IMR-90 (cell line): ENCODE data around the gene EBI3. TPM values are rescaled to one million over a fixed set of nuclear protein-coding genes. Genes with fewer than 3 reads are reported as not detected.

ENCODE experiments used
- ATAC-seq: fragments of 200-7000 bp; cut with Tn5 transposase; 2 replicates; pipeline ENCODE4 v1.9.1; 2020; ENCODE audit warnings: low read depth, mild to moderate bottlenecking, moderate library complexity
- BruUV-seq: library from RNA; stranded (reverse); fragments of 400-500 nt; replicated peaks from 2 replicates; lab custom pipeline; 2021; lab: Mats Ljungman, UMichigan
- CTCF ChIA-PET: fragments of 300-600 bp; formaldehyde crosslinking; extraction: SDS; loops from one replicate; lab custom pipeline; 2021; ENCODE audit warnings: antibody characterized with exemption; lab: Yijun Ruan, JAX
- POLR2A ChIA-PET: fragments of 300-600 bp; sonication (Branson Sonifier 250); formaldehyde crosslinking; loops from one replicate; lab custom pipeline; 2022; ENCODE audit warnings: antibody characterized with exemption; ENCODE audit not compliant: unreplicated experiment; lab: Charles Lee
- DNase-seq: peaks from one replicate; pipeline ENCODE4 v3.0.0; 2013
- H2AFZ ChIP-seq: replicated peaks from 2 replicates; pipeline ENCODE3; 2013; ENCODE audit warnings: low read length, mild to moderate bottlenecking; ENCODE audit not compliant: poor library complexity
- H2AK5ac ChIP-seq: 2 replicates; pipeline ENCODE4 v1.6.1; 2013; ENCODE audit warnings: low read depth, low read length, inconsistent platforms
- H2AK9ac ChIP-seq: replicated peaks from 2 replicates; pipeline ENCODE3; 2013; ENCODE audit warnings: mild to moderate bottlenecking, low read depth, low read length, moderate library complexity; ENCODE audit not compliant: poor library complexity
- H2BK120ac ChIP-seq: 2 replicates; pipeline ENCODE4 v1.6.1; 2013; ENCODE audit warnings: low read depth, low read length, inconsistent platforms
- H2BK15ac ChIP-seq: 3 replicates; pipeline ENCODE4 v1.6.1; 2013; ENCODE audit warnings: low read depth, low read length, inconsistent platforms
- H2BK20ac ChIP-seq: 2 replicates; pipeline ENCODE4 v1.6.1; 2013; ENCODE audit warnings: low read depth, mild to moderate bottlenecking, inconsistent platforms, low read length, moderate library complexity
- H2BK5ac ChIP-seq: 2 replicates; pipeline ENCODE4 v1.6.1; 2013; ENCODE audit warnings: mild to moderate bottlenecking, low read depth, low read length, inconsistent platforms; ENCODE audit not compliant: poor library complexity, severe bottlenecking
- H3K14ac ChIP-seq: replicated peaks from 2 replicates; pipeline ENCODE4 v1.6.1; 2013; ENCODE audit warnings: low read depth, low read length, inconsistent platforms
- H3K18ac ChIP-seq: 2 replicates; pipeline ENCODE4 v1.6.1; 2013; ENCODE audit warnings: low read depth, low read length, control low read depth
- H3K23ac ChIP-seq: 2 replicates; pipeline ENCODE4 v1.6.1; 2013; ENCODE audit warnings: low read depth, low read length, inconsistent platforms
- H3K27ac ChIP-seq: 2 replicates; pipeline ENCODE4 v1.5.1; 2013; ENCODE audit warnings: mild to moderate bottlenecking, control low read depth, low read length; ENCODE audit not compliant: insufficient read depth
- H3K27me3 ChIP-seq: 2 replicates; pipeline ENCODE4 v1.6.1; 2013; ENCODE audit warnings: low read length; ENCODE audit not compliant: control insufficient read depth, insufficient read depth
- H3K36me3 ChIP-seq: 2 replicates; pipeline ENCODE4 v1.6.1; 2013; ENCODE audit warnings: low read length, mixed read lengths; ENCODE audit not compliant: control insufficient read depth, insufficient read depth
- H3K4ac ChIP-seq: 2 replicates; pipeline ENCODE4 v1.6.1; 2013; ENCODE audit warnings: low read depth, low read length, inconsistent platforms
- H3K4me1 ChIP-seq: 2 replicates; pipeline ENCODE4 v1.6.1; 2013; ENCODE audit warnings: low read length, mixed read lengths; ENCODE audit not compliant: control insufficient read depth, insufficient read depth
- H3K4me2 ChIP-seq: 2 replicates; pipeline ENCODE4 v1.6.1; 2013; ENCODE audit warnings: low read depth, mild to moderate bottlenecking, control low read depth, low read length, moderate library complexity
- H3K4me3 ChIP-seq: 2 replicates; pipeline ENCODE4 v1.5.1; 2013; ENCODE audit warnings: low read depth, mild to moderate bottlenecking, control low read depth, low read length, moderate library complexity; ENCODE audit not compliant: insufficient read depth
- H3K56ac ChIP-seq: 2 replicates; pipeline ENCODE4 v1.6.1; 2013; ENCODE audit warnings: low read length, inconsistent platforms; ENCODE audit not compliant: insufficient read depth; ENCODE audit errors: extremely low read depth
- H3K79me1 ChIP-seq, 2 experiments: 2 replicates each; pipeline ENCODE4 v1.6.1; 2013; ENCODE audit warnings: low read length in 2 of 2, inconsistent platforms in 1 of 2, low read depth in 1 of 2
- H3K9ac ChIP-seq: 2 replicates; pipeline ENCODE4 v1.6.1; 2013; ENCODE audit warnings: low read depth, low read length, control low read depth
- H3K9me1 ChIP-seq: 2 replicates; pipeline ENCODE4 v1.6.1; 2013; ENCODE audit warnings: low read length, inconsistent platforms; ENCODE audit not compliant: insufficient read depth
- H3K9me3 ChIP-seq: 2 replicates; pipeline ENCODE4 v1.6.1; 2013; ENCODE audit warnings: low read length; ENCODE audit not compliant: control insufficient read depth, insufficient read depth
- H4K20me1 ChIP-seq: 2 replicates; pipeline ENCODE4 v1.6.1; 2013; ENCODE audit warnings: low read length, inconsistent platforms; ENCODE audit not compliant: insufficient read depth
- H4K5ac ChIP-seq: 2 replicates; pipeline ENCODE4 v1.6.1; 2013; ENCODE audit warnings: mild to moderate bottlenecking, low read depth, low read length, control low read depth
- H4K8ac ChIP-seq, 2 experiments: 2 replicates each; pipeline ENCODE4 v1.6.1; 2013; ENCODE audit warnings: low read depth in 2 of 2, low read length in 2 of 2, control low read depth in 1 of 2, inconsistent platforms in 1 of 2
- H4K91ac ChIP-seq: 2 replicates; pipeline ENCODE4 v1.6.1; 2013; ENCODE audit warnings: low read depth, low read length, inconsistent platforms; ENCODE audit not compliant: insufficient read depth
- BHLHE40 ChIP-seq: fragments of 150-350 bp; IDR thresholded peaks from 2 replicates; pipeline ENCODE4 v1.6.1; 2016; ENCODE audit warnings: mild to moderate bottlenecking, low read depth, low read length
- CHD1 ChIP-seq: IDR thresholded peaks from 2 replicates; pipeline ENCODE4 v1.6.1; 2012; ENCODE audit warnings: low read depth, low read length, improper control_type of control experiment
- ELK1 ChIP-seq: fragments of 150-350 bp; IDR thresholded peaks from 2 replicates; pipeline ENCODE4 v1.6.1; 2016; ENCODE audit warnings: low read depth, mild to moderate bottlenecking, low read length, moderate library complexity, borderline replicate concordance
- FOS ChIP-seq: fragments of 150-350 bp; IDR thresholded peaks from 2 replicates; pipeline ENCODE4 v1.6.1; 2016; ENCODE audit warnings: low read depth, low read length
- MAFK ChIP-seq: IDR thresholded peaks from 2 replicates; pipeline ENCODE4 v1.6.1; 2012; ENCODE audit warnings: low read depth, low read length, improper control_type of control experiment
- MAZ ChIP-seq: IDR thresholded peaks from 2 replicates; pipeline ENCODE4 v1.6.1; 2012; ENCODE audit warnings: low read depth, mild to moderate bottlenecking, low read length, improper control_type of control experiment, moderate library complexity, borderline replicate concordance
- MXI1 ChIP-seq: IDR thresholded peaks from 2 replicates; pipeline ENCODE4 v1.6.1; 2012; ENCODE audit warnings: low read depth, mild to moderate bottlenecking, low read length, moderate library complexity, borderline replicate concordance
- NFE2L2 ChIP-seq: fragments of 150-350 bp; IDR thresholded peaks from 2 replicates; pipeline ENCODE4 v1.6.1; 2016; ENCODE audit warnings: low read depth, mild to moderate bottlenecking, low read length
- POLR2A ChIP-seq: IDR thresholded peaks from 2 replicates; pipeline ENCODE4 v1.6.1; 2012; ENCODE audit warnings: mild to moderate bottlenecking, low read depth, low read length
- RAD21 ChIP-seq: IDR thresholded peaks from 2 replicates; pipeline ENCODE4 v1.6.1; 2012; ENCODE audit warnings: low read length, improper control_type of control experiment
- RCOR1 ChIP-seq: IDR thresholded peaks from 2 replicates; pipeline ENCODE4 v1.6.1; 2012; ENCODE audit warnings: mild to moderate bottlenecking, low read length, improper control_type of control experiment; ENCODE audit not compliant: insufficient replicate concordance
- RFX5 ChIP-seq: IDR thresholded peaks from 2 replicates; pipeline ENCODE4 v1.8.0; 2012; ENCODE audit warnings: low read depth, mild to moderate bottlenecking, low read length, moderate library complexity
- SMC3 ChIP-seq: fragments of 150-350 bp; IDR thresholded peaks from 2 replicates; pipeline ENCODE4 v1.6.1; 2016; ENCODE audit warnings: low read depth, mild to moderate bottlenecking, antibody characterized with exemption, low read length, moderate library complexity
- WGBS, 2 experiments: methylation state at CpG; one replicate each; pipeline versions ENCODE4 v1.1.5 to v1.1.7; 2013; ENCODE audit warnings: missing lambda C conversion rate in 2 of 2; ENCODE audit not compliant: insufficient read length in 1 of 2; ENCODE audit errors: extremely low coverage in 2 of 2; 5-methylcytosine and 5-hydroxymethylcytosine counted together
- dilution Hi-C: fragments of 300-500 bp; cut with HindIII; formaldehyde crosslinking; loops from one replicate; pipeline ENCODE4 v1.14.3; 2018; ENCODE audit warnings: low sequenced_read_pairs; ENCODE audit not compliant: unreplicated experiment
- in situ Hi-C: fragments of 300-500 bp; cut with MboI; formaldehyde crosslinking; loops from 3 replicates; pipeline ENCODE4 v1.14.3; 2019; ENCODE audit warnings: low sequenced_read_pairs, inconsistent platforms, mixed read lengths
- intact Hi-C: fragments of 100-400 bp; cut with micrococcal nuclease; formaldehyde crosslinking; loops from 2 replicates; pipeline ENCODE4 v1.10.0; 2022
- polyA plus RNA-seq, 3 experiments: library from polyadenylated mRNA; depleted of rRNA; stranded (reverse); fragments of >200 nt; gene quantifications; 2 replicates each; pipeline ENCODE4 v1.2.3, GENCODE V29; 2012; ENCODE audit warnings: low replicate concordance in 1 of 3
- total RNA-seq: library from RNA; depleted of rRNA; stranded (reverse); fragments of >200 nt; gene quantifications from 2 replicates; pipeline ENCODE4 v1.2.3, GENCODE V29; 2012
- TF ChIP-seq, protein P1 (sequence below): fragments of 150-350 bp; IDR thresholded peaks from 2 replicates; pipeline ENCODE4 v1.6.1; 2017; ENCODE audit warnings: mild to moderate bottlenecking, antibody characterized with exemption, low read length, low read depth

Gene EBI3
- total and polyA plus RNA-seq, 2 of the 4 experiments (the other 2 are of a cell fraction): 0.36 to 2.7 TPM

- no peak for TF ChIP-seq MXI1
These were observed 31.5 kb upstream of the EBI3 start (continued) for GRCh38 chr19:4197625-4198466.

- ChIA-PET POLR2A (no interaction called here), CTCF (no interaction called here)
- BruUV-seq: no TSS peak
- H2BK15ac ChIP-seq: no peak overlapping the region
- H3K4me1 ChIP-seq: no peaks in the 10 kb centered on the region
- no peak overlapping the region for H4K8ac ChIP-seq
- H3K9me3 ChIP-seq: no peaks in the 10 kb centered on the region
- ATAC-seq (no peak), DNase-seq (no peak)
- H3K4me3 ChIP-seq: no peak overlapping the region
- H3K79me1 ChIP-seq: no peaks in the 10 kb centered on the region
- H2AK5ac ChIP-seq: no peak overlapping the region
- 21% methylated on average over 6 of the region's 28 CpGs; no CpG with 5 or more reads in 1 of the 2 experiments for WGBS, 2 experiments
- no peak overlapping the region for H4K91ac ChIP-seq
- no peaks in the 10 kb centered on the region for H3K36me3 ChIP-seq
- H3K23ac ChIP-seq: no peak overlapping the region
- no peak overlapping the region for H3K18ac ChIP-seq
- H3K9ac ChIP-seq: no peak overlapping the region
- no peak overlapping the region for H4K5ac ChIP-seq
- no peak overlapping the region for H3K56ac ChIP-seq
- no peak overlapping the region for H2BK5ac ChIP-seq
- no peak overlapping the region for H3K4ac ChIP-seq
- no peak overlapping the region for H2AK9ac ChIP-seq
- H3K27ac ChIP-seq: no peak overlapping the region
- no peak overlapping the region for H2BK20ac ChIP-seq
- in situ Hi-C loops: no loop called here
- H3K4me2 ChIP-seq: no peak overlapping the region
- no peaks in the 10 kb centered on the region; the same call in 1 of the 2 replicates for H4K20me1 ChIP-seq
- intact Hi-C loops: no loop called here
- H2BK120ac ChIP-seq: no peak overlapping the region
- H3K14ac ChIP-seq: no peak overlapping the region
- no peak overlapping the region for H2AFZ ChIP-seq
- peaks cover 60% of the 10 kb centered on the region for H3K27me3 ChIP-seq
- dilution Hi-C loops: no loop called here
- no peaks in the 10 kb centered on the region for H3K9me1 ChIP-seq
- TF ChIP-seq NFE2L2 (no peak), SMC3 (no peak), MAZ (no peak), MAFK (no peak), RAD21 (no peak), ELK1 (no peak), MXI1 (no peak), CHD1 (no peak), POLR2A (no peak), RCOR1 (no peak), FOS (no peak), BHLHE40 (no peak), RFX5 (no peak)
- TF ChIP-seq, protein P1, sequence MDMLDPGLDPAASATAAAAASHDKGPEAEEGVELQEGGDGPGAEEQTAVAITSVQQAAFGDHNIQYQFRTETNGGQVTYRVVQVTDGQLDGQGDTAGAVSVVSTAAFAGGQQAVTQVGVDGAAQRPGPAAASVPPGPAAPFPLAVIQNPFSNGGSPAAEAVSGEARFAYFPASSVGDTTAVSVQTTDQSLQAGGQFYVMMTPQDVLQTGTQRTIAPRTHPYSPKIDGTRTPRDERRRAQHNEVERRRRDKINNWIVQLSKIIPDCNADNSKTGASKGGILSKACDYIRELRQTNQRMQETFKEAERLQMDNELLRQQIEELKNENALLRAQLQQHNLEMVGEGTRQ: no peak
These were observed 30.7 kb upstream of the EBI3 start for GRCh38 chr19:4198467-4199126.
